Measurements from ENCODE around the gene FIBCD1. TPM values are rescaled to one million over a fixed set of nuclear protein-coding genes. Genes with fewer than 3 reads are reported as not detected.

Gene FIBCD1
- total and polyA plus RNA-seq, 2 of the 8 experiments (the other 6 are each of a cell fraction or from before 2014, with no cell fraction given) = 6.1 to 8.8 TPM

GRCh38 chr9:130923611-130924447, 15.2 kb downstream of the FIBCD1 start (continued):
- no peak for TF ChIP-seq SP1 (IDR thresholded peaks at IDR 0.05; ENCODE audit: low read depth, low read length)
- TF ChIP-seq NRF1 (IDR thresholded peaks at IDR 0.05; ENCODE audit: low read depth, low read length) = no peak
- no peak for TF ChIP-seq KDM4A (IDR thresholded peaks at IDR 0.05; ENCODE audit: low read depth, low read length, severe bottlenecking)
